ENCODE measurements around the gene TMEM145.

The TMEM145 gene

DNA sequence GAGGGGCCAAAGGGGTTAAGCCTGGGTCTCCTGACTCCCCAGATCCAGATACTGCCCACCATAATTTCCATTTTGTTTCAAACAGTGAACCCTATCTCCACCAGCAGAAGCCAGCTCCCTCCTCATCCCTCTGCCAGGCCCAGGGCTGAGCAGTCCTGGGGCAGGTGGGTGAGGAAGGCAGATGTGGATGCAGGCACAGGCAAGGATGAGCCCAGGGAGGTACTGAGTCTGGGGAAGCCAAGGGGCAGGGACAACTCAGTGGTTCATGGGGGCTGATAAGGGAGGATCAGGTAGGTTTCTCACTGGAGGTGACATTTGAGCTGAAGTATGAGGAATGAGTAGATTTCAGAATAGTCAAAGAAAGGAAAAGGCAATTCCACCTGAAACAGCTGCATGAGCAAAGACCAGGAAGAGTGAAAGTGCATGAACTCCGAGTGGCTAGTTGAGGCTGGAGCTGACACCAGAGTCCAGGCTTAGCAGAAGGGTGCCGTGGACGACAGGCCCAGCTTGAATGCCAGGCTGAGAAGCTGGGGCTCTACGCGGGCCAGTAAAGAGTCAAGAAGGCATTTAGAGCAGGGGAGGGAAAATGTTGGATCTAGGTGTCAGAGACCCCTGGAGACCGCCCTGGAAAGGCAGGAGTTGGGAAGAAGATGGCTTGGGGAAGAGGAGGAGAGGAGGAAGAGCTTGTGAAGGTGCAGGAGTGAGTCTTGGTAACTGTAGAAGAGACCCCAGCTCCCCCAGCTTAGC is 33.8 kb upstream of the TMEM145 start:
- peaks cover 9% of the 10 kb centered on the region for H3K36me3 ChIP-seq (replicated peaks; ENCODE audit: low read depth, low read length)
- H3K27ac ChIP-seq (ENCODE audit: low read length), result peak overlapping the region; percentile 81
- H3K4me1 ChIP-seq (ENCODE audit: low read length), result peaks cover 44% of the 10 kb centered on the region
- no peaks in the 10 kb centered on the region for H3K9me3 ChIP-seq (ENCODE audit: insufficient read depth, low read length)
- H3K4me2 ChIP-seq (ENCODE audit: low read length), result peak overlapping the region; percentile 96
- H3K27me3 ChIP-seq (ENCODE audit: low read depth, low read length), result no peaks in the 10 kb centered on the region
- peak overlapping the region; percentile 95 for H3K9ac ChIP-seq (ENCODE audit: low read length)
- H4K20me1 ChIP-seq (ENCODE audit: insufficient read depth, low read length), result no peaks in the 10 kb centered on the region
- H3K79me2 ChIP-seq (ENCODE audit: low read length), result peaks cover 6% of the 10 kb centered on the region; the same call in 1 of the 2 replicates
- TF ChIP-seq, protein P1, sequence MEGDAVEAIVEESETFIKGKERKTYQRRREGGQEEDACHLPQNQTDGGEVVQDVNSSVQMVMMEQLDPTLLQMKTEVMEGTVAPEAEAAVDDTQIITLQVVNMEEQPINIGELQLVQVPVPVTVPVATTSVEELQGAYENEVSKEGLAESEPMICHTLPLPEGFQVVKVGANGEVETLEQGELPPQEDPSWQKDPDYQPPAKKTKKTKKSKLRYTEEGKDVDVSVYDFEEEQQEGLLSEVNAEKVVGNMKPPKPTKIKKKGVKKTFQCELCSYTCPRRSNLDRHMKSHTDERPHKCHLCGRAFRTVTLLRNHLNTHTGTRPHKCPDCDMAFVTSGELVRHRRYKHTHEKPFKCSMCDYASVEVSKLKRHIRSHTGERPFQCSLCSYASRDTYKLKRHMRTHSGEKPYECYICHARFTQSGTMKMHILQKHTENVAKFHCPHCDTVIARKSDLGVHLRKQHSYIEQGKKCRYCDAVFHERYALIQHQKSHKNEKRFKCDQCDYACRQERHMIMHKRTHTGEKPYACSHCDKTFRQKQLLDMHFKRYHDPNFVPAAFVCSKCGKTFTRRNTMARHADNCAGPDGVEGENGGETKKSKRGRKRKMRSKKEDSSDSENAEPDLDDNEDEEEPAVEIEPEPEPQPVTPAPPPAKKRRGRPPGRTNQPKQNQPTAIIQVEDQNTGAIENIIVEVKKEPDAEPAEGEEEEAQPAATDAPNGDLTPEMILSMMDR (IDR thresholded peaks at IDR 0.05; ENCODE audit: low read depth, low read length), result no peak
- TF ChIP-seq EZH2phosphoT487 (IDR thresholded peaks at IDR 0.05; ENCODE audit: low read depth), result no peak
- H2AFZ ChIP-seq (ENCODE audit: low read depth, low read length), result no peak overlapping the region
- peak overlapping the region; percentile 85 for H3K4me3 ChIP-seq (ENCODE audit: low read length)

DNA sequence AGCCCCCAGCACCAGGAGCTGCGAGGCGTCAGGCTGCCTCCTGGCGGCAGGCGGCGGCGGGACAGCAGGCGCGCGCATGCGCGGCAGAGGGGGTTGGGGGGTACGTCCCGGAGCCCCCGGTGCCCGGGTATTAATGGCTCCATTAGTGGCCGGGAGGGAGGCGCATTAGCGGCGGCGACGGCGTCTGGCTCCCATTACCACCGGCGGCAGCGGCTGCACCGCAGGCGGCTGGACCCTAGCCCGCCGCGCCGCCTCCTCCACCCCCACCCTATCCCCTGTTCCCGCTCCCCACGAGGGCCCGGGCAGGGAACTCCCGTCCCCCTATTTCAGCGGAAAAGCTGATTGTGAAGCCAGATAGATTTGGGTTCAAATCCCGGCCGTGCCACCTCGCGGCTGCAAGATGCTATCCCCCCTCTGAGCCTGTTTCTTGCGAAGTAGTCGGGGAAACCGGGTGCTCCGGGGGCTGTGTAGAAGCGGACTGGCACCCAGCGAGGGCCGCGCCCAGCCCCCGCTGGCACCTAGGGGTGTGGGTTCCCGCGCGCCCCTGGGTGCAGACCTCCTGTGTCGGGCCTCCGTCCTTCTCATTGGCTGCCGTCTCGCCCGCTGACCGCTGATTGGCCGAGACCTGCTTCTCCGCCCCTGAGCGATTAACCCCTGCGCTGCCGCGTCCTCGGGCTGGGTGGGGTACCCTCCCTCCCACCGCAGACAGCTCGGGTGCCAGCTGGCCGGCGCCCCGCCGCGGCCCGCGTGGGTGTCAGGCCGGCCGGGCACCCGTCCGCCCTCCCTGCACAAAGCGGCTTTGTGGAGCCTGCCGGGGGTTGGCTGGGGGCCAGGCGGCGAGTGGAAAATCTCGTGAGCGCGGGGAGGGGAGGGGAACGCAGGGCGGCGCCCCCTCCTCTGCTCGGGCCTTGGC is 33.0 kb upstream of the TMEM145 start:
- Histone ChIP-seq H3K4me2 (ENCODE audit: low read length) (peak overlapping the region; percentile 96), H3K27ac (ENCODE audit: low read length) (peak overlapping the region; percentile 81), H4K20me1 (ENCODE audit: insufficient read depth, low read length) (peaks cover 6% of the 10 kb centered on the region), H3K4me3 (ENCODE audit: low read length) (peak overlapping the region; percentile 85), H3K27me3 (ENCODE audit: low read depth, low read length) (no peaks in the 10 kb centered on the region), H3K9me3 (ENCODE audit: insufficient read depth, low read length) (no peaks in the 10 kb centered on the region), H2AFZ (ENCODE audit: low read depth, low read length) (no peak overlapping the region), H3K9ac (ENCODE audit: low read length) (peak overlapping the region; percentile 95), H3K79me2 (ENCODE audit: low read length) (peaks cover 12% of the 10 kb centered on the region), H3K4me1 (ENCODE audit: low read length) (peaks cover 50% of the 10 kb centered on the region), H3K36me3 (replicated peaks; ENCODE audit: low read depth, low read length) (peaks cover 2% of the 10 kb centered on the region)
- no peak for TF ChIP-seq EZH2phosphoT487 (IDR thresholded peaks at IDR 0.05; ENCODE audit: low read depth)
- TF ChIP-seq, protein P1 (IDR thresholded peaks at IDR 0.05; ENCODE audit: low read depth, low read length), result peak; percentile 90

DNA sequence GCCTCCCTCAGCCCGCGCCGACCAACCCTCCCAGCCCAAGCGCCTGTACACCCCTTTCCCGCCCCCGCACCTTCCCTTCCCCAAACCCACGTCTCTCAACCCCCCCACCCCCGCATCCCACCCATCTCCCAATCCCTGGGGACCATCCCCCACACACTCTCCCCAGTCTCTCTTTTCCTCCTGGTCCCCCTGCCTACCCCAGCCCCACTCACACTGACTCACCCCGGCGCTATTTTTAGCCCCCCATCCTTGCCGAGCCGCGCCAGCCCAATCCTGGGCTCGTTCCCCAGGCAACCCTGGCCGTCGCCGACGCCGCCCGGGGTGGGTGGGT is 32.3 kb upstream of the TMEM145 start:
- no peaks in the 10 kb centered on the region for H3K9me3 ChIP-seq (ENCODE audit: insufficient read depth, low read length)
- H3K27ac ChIP-seq (ENCODE audit: low read length), result peak overlapping the region; percentile 81
- H3K36me3 ChIP-seq (replicated peaks; ENCODE audit: low read depth, low read length), result no peaks in the 10 kb centered on the region
- peak overlapping the region; percentile 95 for H3K9ac ChIP-seq (ENCODE audit: low read length)
- H2AFZ ChIP-seq (ENCODE audit: low read depth, low read length), result no peak overlapping the region
- peak overlapping the region; percentile 85 for H3K4me3 ChIP-seq (ENCODE audit: low read length)
- H3K27me3 ChIP-seq (ENCODE audit: low read depth, low read length), result no peaks in the 10 kb centered on the region
- H3K4me1 ChIP-seq (ENCODE audit: low read length), result peaks cover 56% of the 10 kb centered on the region
- peaks cover 12% of the 10 kb centered on the region for H4K20me1 ChIP-seq (ENCODE audit: insufficient read depth, low read length)
- no peak for TF ChIP-seq EZH2phosphoT487 (IDR thresholded peaks at IDR 0.05; ENCODE audit: low read depth)
- TF ChIP-seq, protein P1 (IDR thresholded peaks at IDR 0.05; ENCODE audit: low read depth, low read length), result no peak
- H3K4me2 ChIP-seq (ENCODE audit: low read length), result peak overlapping the region; percentile 96
- H3K79me2 ChIP-seq (ENCODE audit: low read length), result peaks cover 17% of the 10 kb centered on the region

Data from OCI-LY3 (cell line).